Parathyroid adenoma (tissue), 2 donors: Measurements from ENCODE around the gene ETDC.
A peak's percentile ranks its signal among the peaks of the same experiment; 100 is the strongest.

Source experiments
- H2AFZ ChIP-seq: fragments of 300-600 bp; sonication (generic); one replicate; pipeline ENCODE4 v1.7.0; 2017; ENCODE audit warnings: antibody characterized with exemption, mild to moderate bottlenecking
- H3K27ac ChIP-seq: fragments of 300-600 bp; sonication (generic); one replicate; pipeline ENCODE4 v1.7.0; 2017
- H3K27me3 ChIP-seq: fragments of 300-600 bp; sonication (generic); one replicate; pipeline ENCODE4 v1.7.0; 2017; ENCODE audit warnings: low read length; ENCODE audit not compliant: control insufficient read depth, insufficient read depth
- H3K36me3 ChIP-seq: fragments of 300-600 bp; sonication (generic); one replicate; pipeline ENCODE4 v1.7.0; 2017; ENCODE audit warnings: low read length; ENCODE audit not compliant: control insufficient read depth, insufficient read depth
- H3K4me1 ChIP-seq: fragments of 300-600 bp; sonication (generic); one replicate; pipeline ENCODE4 v1.7.0; 2017; ENCODE audit warnings: control low read depth
- H3K4me2 ChIP-seq: fragments of 300-600 bp; sonication (generic); one replicate; pipeline ENCODE4 v1.7.0; 2017; ENCODE audit warnings: low read length
- H3K4me3 ChIP-seq: fragments of 300-600 bp; sonication (generic); one replicate; pipeline ENCODE4 v1.7.0; 2017; ENCODE audit warnings: low read depth, low read length
- H3K79me2 ChIP-seq: fragments of 300-600 bp; sonication (generic); one replicate; pipeline ENCODE4 v1.7.0; 2017; ENCODE audit warnings: control low read depth
- H3K9ac ChIP-seq: fragments of 300-600 bp; sonication (generic); one replicate; pipeline ENCODE4 v1.7.0; 2017; ENCODE audit warnings: mild to moderate bottlenecking
- H3K9me3 ChIP-seq: fragments of 300-600 bp; sonication (generic); one replicate; pipeline ENCODE4 v1.7.0; 2017; ENCODE audit warnings: low read length; ENCODE audit not compliant: control insufficient read depth
- CTCF ChIP-seq: fragments of 300-600 bp; sonication (generic); IDR thresholded peaks from one replicate; pipeline ENCODE4 v1.7.0; 2017; ENCODE audit warnings: antibody characterized with exemption, mild to moderate bottlenecking
- donor health status: primary hyperparathyroidism.

The ETDC gene

GRCh38 chrX:135327299-135327698 lies 18.0 kb downstream of the ETDC start:
- Histone ChIP-seq H3K9ac (no peak overlapping the region), H3K9me3 (no peaks in the 10 kb centered on the region), H3K27me3 (no peaks in the 10 kb centered on the region), H3K4me3 (no peak overlapping the region), H3K27ac (no peak overlapping the region), H3K79me2 (peaks cover 9% of the 10 kb centered on the region), H3K4me2 (no peak overlapping the region), H3K36me3 (no peaks in the 10 kb centered on the region), H3K4me1 (no peaks in the 10 kb centered on the region), H2AFZ (no peak overlapping the region)
- no peak for TF ChIP-seq CTCF

- Histone ChIP-seq H3K4me2 (no peak overlapping the region), H3K9ac (no peak overlapping the region), H3K79me2 (peaks cover 9% of the 10 kb centered on the region), H3K4me1 (no peaks in the 10 kb centered on the region), H3K36me3 (no peaks in the 10 kb centered on the region), H3K27me3 (no peaks in the 10 kb centered on the region), H3K27ac (no peak overlapping the region), H2AFZ (no peak overlapping the region), H3K9me3 (no peaks in the 10 kb centered on the region), H3K4me3 (no peak overlapping the region)
- no peak for TF ChIP-seq CTCF
Measured at GRCh38 chrX:135328421-135329005, 19.2 kb downstream of the ETDC start.

GRCh38 chrX:135330706-135331105 lies 21.4 kb downstream of the ETDC start:
- Histone ChIP-seq H3K36me3 (no peaks in the 10 kb centered on the region), H3K9me3 (no peaks in the 10 kb centered on the region), H2AFZ (no peak overlapping the region), H3K27ac (no peak overlapping the region), H3K9ac (no peak overlapping the region), H3K4me2 (no peak overlapping the region), H3K4me3 (no peak overlapping the region), H3K4me1 (no peaks in the 10 kb centered on the region), H3K27me3 (no peaks in the 10 kb centered on the region), H3K79me2 (peaks cover 10% of the 10 kb centered on the region)
- no peak for TF ChIP-seq CTCF

GRCh38 chrX:135331525-135331924 lies 22.2 kb downstream of the ETDC start:
- no peaks in the 10 kb centered on the region for H3K36me3 ChIP-seq
- no peak overlapping the region for H3K9ac ChIP-seq
- H2AFZ ChIP-seq, result no peak overlapping the region
- H3K4me1 ChIP-seq, result no peaks in the 10 kb centered on the region
- H3K9me3 ChIP-seq, result no peaks in the 10 kb centered on the region
- H3K27ac ChIP-seq, result no peak overlapping the region
- H3K4me3 ChIP-seq, result no peak overlapping the region
- H3K4me2 ChIP-seq, result no peak overlapping the region
- H3K27me3 ChIP-seq, result no peaks in the 10 kb centered on the region
- TF ChIP-seq CTCF, result no peak
- peaks cover 9% of the 10 kb centered on the region for H3K79me2 ChIP-seq

GRCh38 chrX:135340831-135341230 lies 31.6 kb downstream of the ETDC start:
- Histone ChIP-seq H3K79me2 (peaks cover 20% of the 10 kb centered on the region), H3K9ac (no peak overlapping the region), H3K4me1 (peaks cover 7% of the 10 kb centered on the region), H3K36me3 (no peaks in the 10 kb centered on the region), H3K4me2 (no peak overlapping the region), H3K27me3 (no peaks in the 10 kb centered on the region), H3K4me3 (peak overlapping the region; percentile 11), H3K9me3 (no peaks in the 10 kb centered on the region), H3K27ac (no peak overlapping the region), H2AFZ (no peak overlapping the region)
- no peak for TF ChIP-seq CTCF
